ENCODE measurements around the gene CCDC152. TPM values are rescaled to one million over a fixed set of nuclear protein-coding genes. Genes with fewer than 3 reads are reported as not detected.

CCDC152 gene
- total RNA-seq, 1 donor, result 0.36 TPM

DNA sequence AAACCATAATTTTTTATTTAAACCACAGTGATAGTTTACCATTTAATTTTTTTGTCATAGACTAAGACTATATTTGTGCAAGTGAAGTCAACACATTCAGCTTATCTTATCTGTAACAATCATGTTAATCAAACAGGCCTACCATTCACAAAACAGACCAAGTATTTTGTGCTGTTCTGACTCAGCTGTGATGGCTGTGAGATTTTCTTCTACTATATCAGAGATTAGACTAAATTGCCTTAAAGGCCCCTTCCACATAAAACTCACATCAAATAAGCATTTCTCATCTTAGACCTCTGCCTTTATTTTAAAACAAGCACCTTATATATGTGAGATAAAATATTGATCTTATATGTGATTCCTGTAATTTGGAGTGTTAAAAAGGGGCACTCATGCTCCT lies 13.4 kb downstream of the CCDC152 start:
- no peak overlapping the region for H2AFZ ChIP-seq (ENCODE audit: low read length)

DNA sequence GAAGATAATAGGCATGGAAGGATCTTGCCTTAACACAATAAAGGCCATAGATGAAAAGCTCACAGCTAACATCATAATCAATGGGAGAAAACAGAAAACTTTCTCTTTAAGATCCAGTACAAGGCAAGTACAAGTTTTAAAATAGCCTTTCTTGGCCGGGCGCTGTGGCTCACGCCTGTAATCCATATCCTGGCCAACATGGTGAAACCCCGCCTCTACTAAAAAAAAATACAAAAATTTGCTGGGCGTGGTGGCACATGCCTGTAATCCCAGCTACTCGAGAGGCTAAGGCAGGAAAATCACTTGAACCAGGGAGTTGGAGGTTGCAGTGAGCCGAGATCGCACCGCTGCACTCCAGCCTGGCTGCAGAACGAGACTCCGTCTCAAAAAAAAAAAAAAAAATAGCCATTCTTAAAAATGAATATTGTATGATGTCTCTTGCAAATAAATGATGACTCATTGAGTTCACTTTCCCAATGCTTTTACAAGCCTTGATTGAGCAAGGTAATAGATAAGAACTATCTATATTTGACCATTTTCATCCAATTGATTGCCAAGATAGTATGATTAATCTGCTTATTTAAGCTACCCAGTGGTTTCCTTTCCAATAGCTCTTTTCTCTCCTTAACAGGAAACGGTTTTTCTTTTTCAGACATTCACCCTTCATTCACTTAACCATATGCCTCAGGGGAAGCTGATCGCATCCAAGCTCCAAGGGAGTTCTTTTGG lies 15.8 kb downstream of the CCDC152 start:
- peaks cover 5% of the 10 kb centered on the region for H3K4me1 ChIP-seq (ENCODE audit: insufficient read depth, low read length)
- H3K4me3 ChIP-seq (ENCODE audit: insufficient read depth, low read length), result peak overlapping the region; percentile 45
- H3K79me2 ChIP-seq (ENCODE audit: insufficient read depth, low read length), result no peaks in the 10 kb centered on the region
- no peaks in the 10 kb centered on the region for H3K27me3 ChIP-seq (ENCODE audit: insufficient read depth, low read length)
- TF ChIP-seq, protein P1, sequence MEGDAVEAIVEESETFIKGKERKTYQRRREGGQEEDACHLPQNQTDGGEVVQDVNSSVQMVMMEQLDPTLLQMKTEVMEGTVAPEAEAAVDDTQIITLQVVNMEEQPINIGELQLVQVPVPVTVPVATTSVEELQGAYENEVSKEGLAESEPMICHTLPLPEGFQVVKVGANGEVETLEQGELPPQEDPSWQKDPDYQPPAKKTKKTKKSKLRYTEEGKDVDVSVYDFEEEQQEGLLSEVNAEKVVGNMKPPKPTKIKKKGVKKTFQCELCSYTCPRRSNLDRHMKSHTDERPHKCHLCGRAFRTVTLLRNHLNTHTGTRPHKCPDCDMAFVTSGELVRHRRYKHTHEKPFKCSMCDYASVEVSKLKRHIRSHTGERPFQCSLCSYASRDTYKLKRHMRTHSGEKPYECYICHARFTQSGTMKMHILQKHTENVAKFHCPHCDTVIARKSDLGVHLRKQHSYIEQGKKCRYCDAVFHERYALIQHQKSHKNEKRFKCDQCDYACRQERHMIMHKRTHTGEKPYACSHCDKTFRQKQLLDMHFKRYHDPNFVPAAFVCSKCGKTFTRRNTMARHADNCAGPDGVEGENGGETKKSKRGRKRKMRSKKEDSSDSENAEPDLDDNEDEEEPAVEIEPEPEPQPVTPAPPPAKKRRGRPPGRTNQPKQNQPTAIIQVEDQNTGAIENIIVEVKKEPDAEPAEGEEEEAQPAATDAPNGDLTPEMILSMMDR (IDR thresholded peaks at IDR 0.05; ENCODE audit: extremely low read depth, low read depth, low read length), result no peak
- no peak for DNase-seq (ENCODE audit: insufficient read length, low spot score, missing footprints)
- peak overlapping the region; percentile 75 for H3K4me2 ChIP-seq (ENCODE audit: insufficient read depth, low read length)
- H3K36me3 ChIP-seq (ENCODE audit: insufficient read depth, low read length), result no peaks in the 10 kb centered on the region
- no peaks in the 10 kb centered on the region for H3K9me3 ChIP-seq (ENCODE audit: low read depth, low read length)
- H4K20me1 ChIP-seq (ENCODE audit: insufficient read depth, low read length), result no peaks in the 10 kb centered on the region
- H3K27ac ChIP-seq (ENCODE audit: low read depth, low read length), result no peak overlapping the region
- H2AFZ ChIP-seq (ENCODE audit: low read length), result no peak overlapping the region

More for the DNA sequence above, 13.4 kb downstream of the CCDC152 start:
- TF ChIP-seq, protein P1 (IDR thresholded peaks at IDR 0.05; ENCODE audit: extremely low read depth, low read depth, low read length), result no peak
- no peak overlapping the region for H3K4me2 ChIP-seq (ENCODE audit: insufficient read depth, low read length)
- H3K4me3 ChIP-seq (ENCODE audit: insufficient read depth, low read length), result no peak overlapping the region
- no peaks in the 10 kb centered on the region for H3K36me3 ChIP-seq (ENCODE audit: insufficient read depth, low read length)
- H3K4me1 ChIP-seq (ENCODE audit: insufficient read depth, low read length), result peaks cover 5% of the 10 kb centered on the region
- H3K27ac ChIP-seq (ENCODE audit: low read depth, low read length), result no peak overlapping the region
- no peaks in the 10 kb centered on the region for H3K27me3 ChIP-seq (ENCODE audit: insufficient read depth, low read length)
- no peak for DNase-seq (ENCODE audit: insufficient read length, low spot score, missing footprints)
- H3K79me2 ChIP-seq (ENCODE audit: insufficient read depth, low read length), result no peaks in the 10 kb centered on the region
- no peaks in the 10 kb centered on the region for H3K9me3 ChIP-seq (ENCODE audit: low read depth, low read length)
- H4K20me1 ChIP-seq (ENCODE audit: insufficient read depth, low read length), result no peaks in the 10 kb centered on the region

DNA sequence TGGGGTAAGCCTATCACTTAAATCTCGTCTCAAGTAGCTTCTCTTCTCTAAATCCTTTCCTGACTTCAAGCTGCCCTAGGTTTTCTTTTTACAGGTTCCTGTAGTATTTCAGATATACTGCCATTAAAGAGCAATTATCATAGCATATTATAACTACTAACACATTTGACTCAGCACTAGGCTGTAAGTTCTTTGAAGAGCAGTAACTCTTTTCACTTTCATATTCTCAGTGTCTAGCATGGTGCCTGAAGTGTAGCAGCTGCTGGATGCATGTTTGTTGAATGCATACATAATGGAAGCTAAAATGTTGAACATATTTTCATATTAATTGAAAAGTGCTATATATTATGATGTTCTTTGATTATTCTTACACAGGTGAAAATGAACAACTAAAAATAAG lies 22.5 kb downstream of the CCDC152 start:
- Histone ChIP-seq H3K27ac (ENCODE audit: low read depth, low read length) (no peak overlapping the region), H4K20me1 (ENCODE audit: insufficient read depth, low read length) (no peaks in the 10 kb centered on the region), H3K4me1 (ENCODE audit: insufficient read depth, low read length) (no peaks in the 10 kb centered on the region), H3K36me3 (ENCODE audit: insufficient read depth, low read length) (no peaks in the 10 kb centered on the region), H3K79me2 (ENCODE audit: insufficient read depth, low read length) (no peaks in the 10 kb centered on the region), H3K4me2 (ENCODE audit: insufficient read depth, low read length) (no peak overlapping the region), H3K27me3 (ENCODE audit: insufficient read depth, low read length) (no peaks in the 10 kb centered on the region), H3K9me3 (ENCODE audit: low read depth, low read length) (no peaks in the 10 kb centered on the region), H2AFZ (ENCODE audit: low read length) (no peak overlapping the region), H3K4me3 (ENCODE audit: insufficient read depth, low read length) (no peak overlapping the region)
- TF ChIP-seq, protein P1 (IDR thresholded peaks at IDR 0.05; ENCODE audit: extremely low read depth, low read depth, low read length), result no peak
- DNase-seq (ENCODE audit: insufficient read length, low spot score, missing footprints), result no peak

DNA sequence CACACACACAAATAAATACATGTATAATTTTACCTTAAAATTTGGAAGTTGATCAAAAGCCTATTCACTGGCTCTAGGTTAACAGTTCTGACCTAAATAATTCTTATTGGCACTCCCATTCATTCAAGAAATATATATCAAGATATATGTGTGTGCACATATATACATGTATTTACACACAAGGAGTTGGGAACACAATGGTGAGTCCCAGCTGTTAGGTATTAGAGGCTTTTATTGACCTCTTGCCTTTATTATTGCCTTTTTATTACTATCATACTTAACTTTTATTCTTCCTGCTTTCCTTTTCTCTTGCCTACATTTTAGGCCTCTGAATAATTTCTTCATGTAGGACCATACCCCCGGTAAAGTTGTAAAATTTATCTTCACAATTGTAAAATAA lies 25.0 kb downstream of the CCDC152 start:
- H3K4me2 ChIP-seq (ENCODE audit: insufficient read depth, low read length), result no peak overlapping the region
- DNase-seq (ENCODE audit: insufficient read length, low spot score, missing footprints), result no peak
- TF ChIP-seq, protein P1 (IDR thresholded peaks at IDR 0.05; ENCODE audit: extremely low read depth, low read depth, low read length), result no peak
- H3K9me3 ChIP-seq (ENCODE audit: low read depth, low read length), result no peaks in the 10 kb centered on the region
- no peak overlapping the region for H3K4me3 ChIP-seq (ENCODE audit: insufficient read depth, low read length)
- no peaks in the 10 kb centered on the region for H3K27me3 ChIP-seq (ENCODE audit: insufficient read depth, low read length)
- no peak overlapping the region for H2AFZ ChIP-seq (ENCODE audit: low read length)
- no peaks in the 10 kb centered on the region for H3K79me2 ChIP-seq (ENCODE audit: insufficient read depth, low read length)
- H3K4me1 ChIP-seq (ENCODE audit: insufficient read depth, low read length), result no peaks in the 10 kb centered on the region
- no peaks in the 10 kb centered on the region for H4K20me1 ChIP-seq (ENCODE audit: insufficient read depth, low read length)
- H3K27ac ChIP-seq (ENCODE audit: low read depth, low read length), result no peak overlapping the region
- H3K36me3 ChIP-seq (ENCODE audit: insufficient read depth, low read length), result no peaks in the 10 kb centered on the region
